Ovary (tissue), 9 donors: ENCODE measurements around the gene RASGRP1. TPM values are rescaled to one million over a fixed set of nuclear protein-coding genes. Genes with fewer than 3 reads are reported as not detected.

ENCODE experiments used
- DNase-seq, 5 donors: peaks; one replicate each; pipeline ENCODE4 v3.0.0-alpha.2; 2019 to 2020
- H3K27ac ChIP-seq, 2 donors: fragments of 200-600 bp; one replicate each; pipeline versions ENCODE4 v1.5.1 to v1.8.0; 2019 to 2022
- H3K27me3 ChIP-seq: fragments of 200-600 bp; one replicate; pipeline ENCODE4 v1.8.0; 2022
- H3K36me3 ChIP-seq: fragments of 200-600 bp; sonication (generic); one replicate; pipeline ENCODE4 v1.5.1; 2019
- H3K4me1 ChIP-seq: one replicate; pipeline ENCODE4 v1.8.1; 2013; ENCODE audit warnings: mild to moderate bottlenecking, moderate library complexity; ENCODE audit not compliant: insufficient read depth
- H3K4me3 ChIP-seq: fragments of 200-600 bp; sonication (generic); one replicate; pipeline ENCODE4 v1.5.1; 2017
- H3K9me3 ChIP-seq, 2 donors: fragments of 200-600 bp in 1 of 2; sonication (generic) in 1 of 2; one replicate each; pipeline versions ENCODE4 v1.5.1 to v1.8.1; 2013 to 2019; ENCODE audit warnings: mild to moderate bottlenecking in 1 of 2, moderate library complexity in 1 of 2
- EP300 ChIP-seq: sonication (generic); formaldehyde crosslinking; IDR thresholded peaks from one replicate; pipeline ENCODE4 v1.6.1; 2017; ENCODE audit warnings: antibody characterized with exemption
- POLR2A ChIP-seq: fragments of 450-650 bp; IDR thresholded peaks from one replicate; pipeline ENCODE4 v1.6.1; 2017; ENCODE audit warnings: antibody characterized with exemption, mild to moderate bottlenecking, moderate library complexity
- WGBS, 3 donors: extraction: QIAGEN DNeasy Blood & Tissue Kit in 1 of 3; methylation state at CpG; one replicate each; pipeline versions ENCODE4 v1.1.5 to v1.1.7; 2013 to 2017; 5-methylcytosine and 5-hydroxymethylcytosine counted together
- intact Hi-C, 4 donors: fragments of 100-400 bp; cut with DNase I; formaldehyde crosslinking; loops; one replicate each; pipeline versions ENCODE4 v1.11.0 to v1.15.1; 2022 to 2023
- polyA plus RNA-seq, 2 donors: library from polyadenylated mRNA; stranded (reverse); fragments of 200-250 nt in 1 of 2; fragments of 350-450 nt in 1 of 2; fragmentation: Illumina TruSeq in 1 of 2; extraction: RNeasy Lipid Tissue Mini Kit (QIAGEN cat#74804) in 1 of 2; gene quantifications; one replicate each; pipeline ENCODE4 v1.2.3, GENCODE V29; 2013 to 2014
- total RNA-seq, 7 donors: library from RNA; depleted of rRNA in 2 of 7; stranded (reverse); fragments of >200 nt in 2 of 7; fragmentation: NEBNext Ultra II Directional in 3 of 7; extraction: Animal tissue kit (Norgen Biotek cat#: 25700) in 3 of 7; gene quantifications; one replicate each; pipeline versions ENCODE4 v1.1.0 to v1.2.4, GENCODE V29; 2016 to 2023
- TF ChIP-seq, protein P1 (sequence below), 3 donors: fragments of 450-650 bp in 2 of 3; fragments of 200-600 bp in 1 of 3; IDR thresholded peaks; one replicate each; pipeline versions ENCODE4 v1.5.1 to v1.8.0; 2016 to 2022; ENCODE audit warnings: antibody characterized with exemption in 3 of 3, mild to moderate bottlenecking in 1 of 3
- donor health status: DM: no; HTN: no; CAD: no; lungs with moderate emphysema.
- donor health status: DM: no; HTN: no; CAD: no.
- donor health status: Bipolar disorder and iron deficiency.
- donor health status: DM: yes; HTN: yes; CAD: no.
- donor health status: DM: no; HTN: no; CAD: no.
- donor health status: DM: yes; HTN: yes; CAD: no.

RASGRP1 gene
- total and polyA plus RNA-seq, 9 donors, result 0.13 to 15.5 (median 1.0) TPM

DNA sequence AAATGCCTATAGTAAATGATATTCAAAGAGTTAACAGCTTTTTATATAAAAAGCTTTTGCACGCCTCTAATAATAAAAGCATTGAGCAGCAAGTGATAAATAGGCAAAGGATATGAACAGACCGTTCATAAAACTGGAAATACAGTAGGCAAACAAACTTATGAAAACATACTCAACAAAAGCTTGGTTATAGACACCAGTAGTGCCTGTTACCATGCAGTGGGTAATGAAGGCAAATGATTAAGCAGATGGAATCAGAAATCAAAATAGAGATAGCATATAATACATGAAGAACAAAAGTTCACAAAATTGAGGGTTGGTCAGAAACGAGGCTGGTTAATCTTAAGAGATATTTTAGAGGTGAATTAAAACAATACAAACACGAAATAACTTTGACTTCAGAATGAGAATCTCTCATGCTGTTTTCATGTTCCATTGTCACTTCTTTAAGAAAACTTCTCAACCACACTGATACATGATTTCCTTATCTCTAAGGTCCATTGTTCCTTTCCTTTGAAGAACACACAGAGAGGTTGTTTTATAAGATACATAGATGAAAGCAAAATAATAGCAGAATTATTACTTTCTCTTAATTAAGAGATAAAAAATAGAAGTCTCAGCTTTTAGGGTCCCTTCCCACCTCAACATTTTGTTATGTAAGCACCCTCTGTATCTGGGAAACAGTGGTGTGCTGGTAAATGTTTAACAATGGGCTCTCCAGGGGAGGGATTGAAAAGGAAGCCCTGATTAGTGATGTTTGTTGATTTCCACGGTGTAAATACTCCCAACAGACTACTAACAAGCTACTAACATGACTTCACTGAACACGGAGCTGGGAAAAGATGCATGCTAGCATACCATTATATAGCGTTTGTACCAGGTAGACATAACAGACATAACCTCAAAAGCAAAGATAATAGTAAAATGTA, 12.6 kb downstream of the RASGRP1 start:
- 23 to 41% (median 29%) methylated on average over 7 of the region's 7 CpGs for WGBS, 3 donors
- no peaks in the 10 kb centered on the region for H3K4me1 ChIP-seq
- TF ChIP-seq EP300 (no peak), POLR2A (no peak)
- TF ChIP-seq, protein P1, sequence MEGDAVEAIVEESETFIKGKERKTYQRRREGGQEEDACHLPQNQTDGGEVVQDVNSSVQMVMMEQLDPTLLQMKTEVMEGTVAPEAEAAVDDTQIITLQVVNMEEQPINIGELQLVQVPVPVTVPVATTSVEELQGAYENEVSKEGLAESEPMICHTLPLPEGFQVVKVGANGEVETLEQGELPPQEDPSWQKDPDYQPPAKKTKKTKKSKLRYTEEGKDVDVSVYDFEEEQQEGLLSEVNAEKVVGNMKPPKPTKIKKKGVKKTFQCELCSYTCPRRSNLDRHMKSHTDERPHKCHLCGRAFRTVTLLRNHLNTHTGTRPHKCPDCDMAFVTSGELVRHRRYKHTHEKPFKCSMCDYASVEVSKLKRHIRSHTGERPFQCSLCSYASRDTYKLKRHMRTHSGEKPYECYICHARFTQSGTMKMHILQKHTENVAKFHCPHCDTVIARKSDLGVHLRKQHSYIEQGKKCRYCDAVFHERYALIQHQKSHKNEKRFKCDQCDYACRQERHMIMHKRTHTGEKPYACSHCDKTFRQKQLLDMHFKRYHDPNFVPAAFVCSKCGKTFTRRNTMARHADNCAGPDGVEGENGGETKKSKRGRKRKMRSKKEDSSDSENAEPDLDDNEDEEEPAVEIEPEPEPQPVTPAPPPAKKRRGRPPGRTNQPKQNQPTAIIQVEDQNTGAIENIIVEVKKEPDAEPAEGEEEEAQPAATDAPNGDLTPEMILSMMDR (IDR thresholded peaks at IDR 0.05), result no peak

DNA sequence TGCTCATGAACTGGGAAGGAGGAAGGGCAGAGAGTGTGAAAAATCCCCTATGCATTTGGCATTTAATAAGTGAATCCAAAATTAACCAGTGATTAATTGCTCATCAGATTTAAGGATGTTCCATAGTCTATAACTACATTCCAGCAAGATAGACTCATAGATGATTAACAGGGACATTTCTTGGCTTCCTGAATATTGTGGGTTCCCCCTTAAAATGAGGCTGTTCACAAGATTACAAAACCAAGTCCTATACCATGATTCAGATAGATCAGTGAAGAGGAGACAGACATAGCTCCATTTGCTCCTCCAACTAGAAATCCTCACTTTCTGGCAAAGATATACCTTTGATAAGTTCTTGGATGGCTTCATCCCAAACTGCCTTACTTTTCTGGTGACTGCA, 15.4 kb downstream of the RASGRP1 start:
- no peak for TF ChIP-seq EP300
- no peak for TF ChIP-seq POLR2A
- TF ChIP-seq, protein P1 (IDR thresholded peaks at IDR 0.05), result no peak
- DNase-seq, result no peak
- intact Hi-C loops, result no loop called here

More for the DNA sequence above, 12.6 kb downstream of the RASGRP1 start:
- Histone ChIP-seq H3K9me3 (no peaks in the 10 kb centered on the region), H3K36me3 (no peaks in the 10 kb centered on the region), H3K27ac (no peak overlapping the region), H3K4me3 (no peak overlapping the region), H3K27me3 (no peaks in the 10 kb centered on the region)
- intact Hi-C loops, result loop anchor here in 1 of 4 donors (2.0 kb wide), 1 partner anchor 29 kb away; no protein-coding TSS in a partner anchor
- no peak for DNase-seq

DNA sequence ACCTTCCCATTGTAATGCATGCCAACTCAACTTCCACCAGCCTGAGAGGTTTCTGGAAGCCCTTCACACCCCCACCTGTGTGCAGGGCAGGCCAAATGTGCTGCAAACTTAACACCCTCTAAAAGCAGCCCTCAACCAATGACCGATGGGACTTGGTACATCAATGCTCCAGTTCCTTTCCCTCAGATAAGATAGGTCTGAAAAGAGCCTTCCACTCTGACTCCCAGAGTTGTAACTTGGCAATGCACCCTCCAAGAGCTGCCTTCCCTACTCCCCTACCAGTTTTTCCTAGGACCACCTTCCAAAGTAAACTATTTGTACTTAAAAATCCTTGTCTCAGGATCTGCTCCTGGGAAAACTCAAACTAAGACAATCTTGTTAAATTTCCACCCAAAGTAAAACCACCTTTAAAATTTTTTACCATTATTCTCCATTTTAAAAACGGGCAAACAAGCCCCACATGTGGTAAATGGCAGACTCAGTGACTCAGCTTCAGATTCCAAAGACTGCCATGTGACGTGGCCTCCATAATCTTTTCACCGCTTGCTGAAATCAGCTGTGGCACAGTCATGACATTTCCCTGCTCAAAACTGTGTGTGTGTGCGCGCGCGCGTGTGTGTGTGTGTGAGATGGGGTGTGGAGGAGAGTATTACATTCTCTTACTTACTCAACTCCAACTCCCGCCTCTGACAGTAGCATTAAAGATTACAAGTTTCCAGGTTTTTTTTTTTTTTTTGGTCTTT, 17.2 kb downstream of the RASGRP1 start:
- H3K4me3 ChIP-seq, result no peak overlapping the region
- H3K4me1 ChIP-seq, result no peaks in the 10 kb centered on the region
- no peaks in the 10 kb centered on the region for H3K36me3 ChIP-seq
- no peak for DNase-seq
- H3K27me3 ChIP-seq, result no peaks in the 10 kb centered on the region
- TF ChIP-seq, protein P1 (IDR thresholded peaks at IDR 0.05), result no peak
- no peak for TF ChIP-seq POLR2A
- intact Hi-C loops, result no loop called here
- H3K27ac ChIP-seq, result no peak overlapping the region
- WGBS, 3 donors, result 80 to 86% (median 80%) methylated on average over 10 of the region's 10 CpGs
- H3K9me3 ChIP-seq, result no peaks in the 10 kb centered on the region

More for the DNA sequence above, 15.4 kb downstream of the RASGRP1 start:
- Histone ChIP-seq H3K36me3 (no peaks in the 10 kb centered on the region), H3K4me1 (no peaks in the 10 kb centered on the region), H3K4me3 (no peak overlapping the region), H3K9me3 (no peaks in the 10 kb centered on the region), H3K27ac (no peak overlapping the region), H3K27me3 (no peaks in the 10 kb centered on the region)

DNA sequence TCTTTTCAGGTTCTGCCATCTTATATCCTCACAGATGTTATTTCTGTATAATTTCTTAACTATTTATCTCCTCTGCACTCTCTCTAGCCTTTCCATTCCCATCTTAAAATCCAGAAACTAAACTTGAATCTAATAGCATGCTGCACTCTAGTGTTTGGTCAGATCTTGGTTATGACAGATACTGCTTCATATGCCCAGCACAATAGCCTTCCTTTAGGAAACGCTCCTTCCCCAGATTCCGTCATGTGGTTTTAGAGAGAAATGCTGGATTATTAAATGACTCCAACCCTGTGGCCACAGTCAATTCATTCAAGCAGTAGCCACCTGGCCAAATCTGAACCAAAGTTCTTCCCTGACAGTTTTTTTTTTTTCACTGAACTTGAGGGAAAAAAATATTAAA, 19.4 kb downstream of the RASGRP1 start:
- H3K4me3 ChIP-seq, result no peak overlapping the region
- WGBS, 3 donors, result 71 to 78% (median 75%) methylated on average over 2 of the region's 2 CpGs
- TF ChIP-seq, protein P1 (IDR thresholded peaks at IDR 0.05), result no peak
- no peak for TF ChIP-seq POLR2A
- TF ChIP-seq EP300, result no peak
- H3K9me3 ChIP-seq, result no peaks in the 10 kb centered on the region
- no peak overlapping the region for H3K27ac ChIP-seq
- no peaks in the 10 kb centered on the region for H3K36me3 ChIP-seq
- no peaks in the 10 kb centered on the region for H3K27me3 ChIP-seq
- DNase-seq, result no peak
- H3K4me1 ChIP-seq, result no peaks in the 10 kb centered on the region
- intact Hi-C loops, result no loop called here
